ENCODE measurements around the gene POR. TPM values are rescaled to one million over a fixed set of nuclear protein-coding genes. Genes with fewer than 3 reads are reported as not detected.

Gene POR
- polyA plus RNA-seq, 1 donor, result 67.7 TPM

GRCh38 chr7:75966190-75966961 is 51.4 kb downstream of the POR start:
- no peak for DNase-seq
- 91% methylated on average over 10 of the region's 26 CpGs for WGBS (ENCODE audit: insufficient coverage, low lambda C conversion rate)
- Histone ChIP-seq H3K27ac (ENCODE audit: low read length) (no peak overlapping the region), H3K36me3 (ENCODE audit: control insufficient read depth, insufficient read depth, low read length) (peaks cover 45% of the 10 kb centered on the region), H3K4me1 (ENCODE audit: control insufficient read depth, insufficient read depth, low read length) (peaks cover 14% of the 10 kb centered on the region), H3K9me3 (ENCODE audit: control insufficient read depth, low read depth, low read length) (no peaks in the 10 kb centered on the region), H3K27me3 (ENCODE audit: control insufficient read depth, insufficient read depth, low read length) (no peaks in the 10 kb centered on the region), H3K4me3 (ENCODE audit: low read length) (no peak overlapping the region)

DNA sequence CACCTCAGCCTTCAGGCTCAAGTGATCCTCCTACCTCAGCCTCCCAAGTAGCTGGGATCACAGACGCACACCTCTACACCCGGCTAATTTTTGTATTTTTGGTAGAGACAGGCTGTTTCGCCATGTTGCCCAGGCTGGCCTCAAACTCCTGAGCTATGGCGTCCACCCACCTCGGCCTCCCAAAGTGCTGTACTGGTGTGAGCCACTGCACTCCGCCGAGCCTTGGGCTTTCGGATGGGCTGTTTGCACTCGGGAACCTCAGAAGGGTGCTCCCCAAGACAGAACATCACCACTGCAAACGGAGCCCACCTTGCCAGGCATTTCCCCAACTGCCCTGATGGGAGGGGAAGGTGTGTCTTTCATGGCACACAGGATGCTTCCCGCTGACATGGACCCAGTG is 52.1 kb downstream of the POR start:
- 100% methylated on average over 2 of the region's 11 CpGs for WGBS (ENCODE audit: insufficient coverage, low lambda C conversion rate)
- H3K27ac ChIP-seq (ENCODE audit: low read length), result no peak overlapping the region
- peaks cover 14% of the 10 kb centered on the region for H3K4me1 ChIP-seq (ENCODE audit: control insufficient read depth, insufficient read depth, low read length)
- no peaks in the 10 kb centered on the region for H3K27me3 ChIP-seq (ENCODE audit: control insufficient read depth, insufficient read depth, low read length)
- no peaks in the 10 kb centered on the region for H3K9me3 ChIP-seq (ENCODE audit: control insufficient read depth, low read depth, low read length)
- peaks cover 43% of the 10 kb centered on the region for H3K36me3 ChIP-seq (ENCODE audit: control insufficient read depth, insufficient read depth, low read length)
- DNase-seq, result no peak
- H3K4me3 ChIP-seq (ENCODE audit: low read length), result no peak overlapping the region

DNA sequence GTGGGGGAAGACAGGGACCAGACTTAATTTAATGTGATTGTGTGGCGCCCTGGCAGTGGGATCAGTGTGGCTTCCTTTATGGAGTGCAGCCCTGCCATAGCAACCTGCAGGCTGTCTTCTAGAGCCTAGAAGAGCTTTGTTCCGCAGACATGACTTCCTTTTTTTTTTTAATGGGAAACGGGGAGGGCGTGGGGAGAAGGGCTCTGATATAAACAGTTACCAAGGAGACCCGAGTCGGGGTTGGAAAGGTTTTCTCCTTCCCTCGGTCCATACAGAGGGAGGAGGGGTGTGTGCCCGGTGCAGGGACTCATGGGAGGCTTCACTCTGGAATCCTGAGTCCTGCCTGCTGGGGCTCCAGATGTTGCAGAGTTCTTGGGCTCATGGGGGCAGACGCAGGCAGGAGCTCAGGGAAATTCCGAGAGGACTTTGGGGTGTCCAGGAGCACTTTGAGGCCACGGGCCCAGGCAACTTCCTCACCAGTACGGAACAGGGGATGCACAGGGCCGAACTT is 52.6 kb downstream of the POR start:
- H3K27ac ChIP-seq (ENCODE audit: low read length), result no peak overlapping the region
- no peaks in the 10 kb centered on the region for H3K9me3 ChIP-seq (ENCODE audit: control insufficient read depth, low read depth, low read length)
- H3K4me3 ChIP-seq (ENCODE audit: low read length), result no peak overlapping the region
- WGBS (ENCODE audit: insufficient coverage, low lambda C conversion rate), result no CpG with 5 or more reads among the region's 13 CpGs
- peaks cover 14% of the 10 kb centered on the region for H3K4me1 ChIP-seq (ENCODE audit: control insufficient read depth, insufficient read depth, low read length)
- DNase-seq, result peak in 1 of 2 donors; percentile 53
- H3K36me3 ChIP-seq (ENCODE audit: control insufficient read depth, insufficient read depth, low read length), result peaks cover 42% of the 10 kb centered on the region
- no peaks in the 10 kb centered on the region for H3K27me3 ChIP-seq (ENCODE audit: control insufficient read depth, insufficient read depth, low read length)

- peaks cover 14% of the 10 kb centered on the region for H3K4me1 ChIP-seq (ENCODE audit: control insufficient read depth, insufficient read depth, low read length)
- H3K27me3 ChIP-seq (ENCODE audit: control insufficient read depth, insufficient read depth, low read length), result no peaks in the 10 kb centered on the region
- no peak for DNase-seq
- no peaks in the 10 kb centered on the region for H3K9me3 ChIP-seq (ENCODE audit: control insufficient read depth, low read depth, low read length)
- H3K27ac ChIP-seq (ENCODE audit: low read length), result no peak overlapping the region
- H3K4me3 ChIP-seq (ENCODE audit: low read length), result no peak overlapping the region
- WGBS (ENCODE audit: insufficient coverage, low lambda C conversion rate), result no CpG with 5 or more reads among the region's 10 CpGs
- H3K36me3 ChIP-seq (ENCODE audit: control insufficient read depth, insufficient read depth, low read length), result peaks cover 39% of the 10 kb centered on the region
Measured at GRCh38 chr7:75968012-75968411, 53.1 kb downstream of the POR start.

DNA sequence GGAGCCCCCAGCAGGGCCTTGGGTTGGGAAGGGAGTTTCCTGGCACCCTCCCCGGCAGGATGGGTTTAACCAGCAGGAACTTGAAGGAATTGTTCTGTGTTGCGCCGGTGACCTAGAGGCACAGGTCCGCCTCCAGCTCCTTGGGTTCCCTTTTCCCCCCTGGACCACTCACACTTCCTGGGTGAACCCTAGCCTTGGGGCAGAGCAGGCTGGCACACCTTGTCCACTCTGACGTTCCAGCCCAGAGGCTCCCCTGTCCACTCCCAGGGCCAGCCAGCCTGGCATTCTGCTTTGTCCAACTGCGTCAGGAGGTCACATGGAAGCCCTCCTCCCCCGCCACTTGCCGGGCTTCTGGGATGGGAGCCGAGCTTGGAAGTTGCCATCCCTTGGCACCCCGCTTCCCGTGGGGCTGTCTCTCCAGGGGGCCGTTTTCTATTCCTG is 53.6 kb downstream of the POR start:
- Histone ChIP-seq H3K27me3 (ENCODE audit: control insufficient read depth, insufficient read depth, low read length) (no peaks in the 10 kb centered on the region), H3K4me3 (ENCODE audit: low read length) (no peak overlapping the region), H3K9me3 (ENCODE audit: control insufficient read depth, low read depth, low read length) (no peaks in the 10 kb centered on the region), H3K27ac (ENCODE audit: low read length) (no peak overlapping the region), H3K36me3 (ENCODE audit: control insufficient read depth, insufficient read depth, low read length) (peaks cover 40% of the 10 kb centered on the region), H3K4me1 (ENCODE audit: control insufficient read depth, insufficient read depth, low read length) (peaks cover 14% of the 10 kb centered on the region)
- no CpG with 5 or more reads among the region's 12 CpGs for WGBS (ENCODE audit: insufficient coverage, low lambda C conversion rate)
- no peak for DNase-seq

DNA sequence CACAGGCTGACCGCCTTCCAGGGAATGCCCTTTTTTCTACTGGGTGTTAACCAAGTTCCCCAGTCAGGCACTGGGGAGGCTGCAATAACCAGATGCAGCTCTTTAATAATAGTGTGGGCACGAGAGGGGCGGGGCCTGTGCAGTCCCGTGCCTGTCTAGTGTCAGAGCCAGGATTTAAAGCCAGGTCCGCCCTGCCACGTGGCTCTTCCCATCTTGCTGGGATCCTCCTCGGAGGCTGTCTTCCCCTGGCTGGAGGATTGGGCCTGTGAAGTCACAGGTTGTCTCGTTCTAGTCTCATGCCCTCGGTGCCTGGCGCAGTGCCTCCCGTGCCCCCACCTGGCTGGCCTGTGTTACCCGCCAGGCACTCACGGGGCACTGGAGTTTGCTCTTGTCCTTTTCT is 54.2 kb downstream of the POR start:
- H3K36me3 ChIP-seq (ENCODE audit: control insufficient read depth, insufficient read depth, low read length), result peaks cover 43% of the 10 kb centered on the region
- no peak overlapping the region for H3K4me3 ChIP-seq (ENCODE audit: low read length)
- H3K27ac ChIP-seq (ENCODE audit: low read length), result no peak overlapping the region
- no peaks in the 10 kb centered on the region for H3K27me3 ChIP-seq (ENCODE audit: control insufficient read depth, insufficient read depth, low read length)
- no peak for DNase-seq
- no CpG with 5 or more reads among the region's 13 CpGs for WGBS (ENCODE audit: insufficient coverage, low lambda C conversion rate)
- H3K4me1 ChIP-seq (ENCODE audit: control insufficient read depth, insufficient read depth, low read length), result peaks cover 14% of the 10 kb centered on the region
- no peaks in the 10 kb centered on the region for H3K9me3 ChIP-seq (ENCODE audit: control insufficient read depth, low read depth, low read length)

- H3K4me1 ChIP-seq (ENCODE audit: control insufficient read depth, insufficient read depth, low read length), result peaks cover 14% of the 10 kb centered on the region
- no peaks in the 10 kb centered on the region for H3K27me3 ChIP-seq (ENCODE audit: control insufficient read depth, insufficient read depth, low read length)
- H3K4me3 ChIP-seq (ENCODE audit: low read length), result no peak overlapping the region
- H3K27ac ChIP-seq (ENCODE audit: low read length), result no peak overlapping the region
- H3K36me3 ChIP-seq (ENCODE audit: control insufficient read depth, insufficient read depth, low read length), result peaks cover 43% of the 10 kb centered on the region
- no peak for DNase-seq
- no peaks in the 10 kb centered on the region for H3K9me3 ChIP-seq (ENCODE audit: control insufficient read depth, low read depth, low read length)
- 100% methylated on average over 2 of the region's 30 CpGs for WGBS (ENCODE audit: insufficient coverage, low lambda C conversion rate)
Measured at GRCh38 chr7:75969704-75970498, 54.9 kb downstream of the POR start.

DNA sequence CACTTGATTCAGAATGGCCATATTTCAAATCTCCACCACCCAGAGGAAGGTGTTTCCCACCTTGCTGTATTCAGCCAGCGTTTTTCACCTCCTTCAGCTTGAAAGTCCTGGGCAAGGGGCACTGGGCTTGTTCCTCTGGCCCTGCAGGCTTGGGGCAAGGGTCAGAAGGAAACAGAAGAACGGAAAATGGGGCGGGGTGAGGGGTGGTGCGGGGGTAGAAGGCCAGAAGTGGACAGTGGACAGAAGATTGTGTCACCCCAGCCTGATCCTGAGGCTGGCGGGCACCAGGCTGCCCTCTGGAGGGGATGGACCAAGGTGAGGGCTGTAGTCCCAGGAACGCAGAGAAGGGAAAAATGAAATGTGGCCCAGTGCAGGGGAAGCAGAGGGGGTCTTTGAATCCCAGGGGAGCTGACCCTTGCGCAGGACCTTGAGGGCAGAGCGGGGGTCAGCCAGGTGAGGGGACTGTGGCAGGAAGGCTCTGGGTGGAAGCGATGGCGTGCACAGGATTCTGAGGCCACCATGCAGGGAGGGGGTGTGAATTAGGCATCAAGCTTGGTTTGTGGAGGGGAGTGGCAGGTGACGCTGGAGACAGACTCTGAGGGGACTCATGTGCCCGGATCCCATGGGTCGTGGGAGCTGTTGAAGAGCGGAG is 56.5 kb downstream of the POR start:
- Histone ChIP-seq H3K9me3 (ENCODE audit: control insufficient read depth, low read depth, low read length) (no peaks in the 10 kb centered on the region), H3K27me3 (ENCODE audit: control insufficient read depth, insufficient read depth, low read length) (no peaks in the 10 kb centered on the region), H3K36me3 (ENCODE audit: control insufficient read depth, insufficient read depth, low read length) (peaks cover 33% of the 10 kb centered on the region), H3K27ac (ENCODE audit: low read length) (no peak overlapping the region), H3K4me3 (ENCODE audit: low read length) (no peak overlapping the region), H3K4me1 (ENCODE audit: control insufficient read depth, insufficient read depth, low read length) (peaks cover 14% of the 10 kb centered on the region)
- WGBS (ENCODE audit: insufficient coverage, low lambda C conversion rate), result no CpG with 5 or more reads among the region's 14 CpGs
- DNase-seq, result no peak

GRCh38 chr7:75971961-75972763 is 57.2 kb downstream of the POR start:
- 67% methylated on average over 3 of the region's 19 CpGs for WGBS (ENCODE audit: insufficient coverage, low lambda C conversion rate)
- Histone ChIP-seq H3K4me3 (ENCODE audit: low read length) (no peak overlapping the region), H3K4me1 (ENCODE audit: control insufficient read depth, insufficient read depth, low read length) (peaks cover 12% of the 10 kb centered on the region), H3K27me3 (ENCODE audit: control insufficient read depth, insufficient read depth, low read length) (no peaks in the 10 kb centered on the region), H3K9me3 (ENCODE audit: control insufficient read depth, low read depth, low read length) (no peaks in the 10 kb centered on the region), H3K27ac (ENCODE audit: low read length) (no peak overlapping the region), H3K36me3 (ENCODE audit: control insufficient read depth, insufficient read depth, low read length) (peaks cover 34% of the 10 kb centered on the region)
- DNase-seq, result no peak
